HEK293 (cell line): ENCODE measurements around the gene DXO.

ENCODE experiments used
- CTCF ChIP-seq: fragments of 450-650 bp; formaldehyde crosslinking; IDR thresholded peaks from 2 replicates; pipeline ENCODE4 v1.5.1; 2016; ENCODE audit warnings: missing biosample characterization, missing genetic modification characterization
- PBX3 ChIP-seq: sonication (generic); formaldehyde crosslinking; IDR thresholded peaks from 2 replicates; pipeline ENCODE4 v1.8.1; 2022; ENCODE audit warnings: mild to moderate bottlenecking, moderate library complexity, missing genetic modification reagents
- ZNF596 ChIP-seq: fragments of 450-650 bp; IDR thresholded peaks from 2 replicates; pipeline ENCODE4 v1.5.0; 2018; ENCODE audit warnings: missing biosample characterization, mild to moderate bottlenecking, missing genetic modification characterization, moderate library complexity
- TF ChIP-seq, protein P1 (sequence below): fragments of 450-650 bp; formaldehyde crosslinking; IDR thresholded peaks from 2 replicates; pipeline ENCODE4 v1.5.1; 2016; ENCODE audit warnings: missing biosample characterization, missing genetic modification characterization, low read depth

GRCh38 chr6:31946370-31946885 lies 25.5 kb downstream of the DXO start:
- TF ChIP-seq CTCF (tag by site-specific recombination) = no peak
- TF ChIP-seq PBX3 (CRISPR knock-in tag) = no peak
- TF ChIP-seq ZNF596 (tag by site-specific recombination) = no peak
- TF ChIP-seq, protein P1, sequence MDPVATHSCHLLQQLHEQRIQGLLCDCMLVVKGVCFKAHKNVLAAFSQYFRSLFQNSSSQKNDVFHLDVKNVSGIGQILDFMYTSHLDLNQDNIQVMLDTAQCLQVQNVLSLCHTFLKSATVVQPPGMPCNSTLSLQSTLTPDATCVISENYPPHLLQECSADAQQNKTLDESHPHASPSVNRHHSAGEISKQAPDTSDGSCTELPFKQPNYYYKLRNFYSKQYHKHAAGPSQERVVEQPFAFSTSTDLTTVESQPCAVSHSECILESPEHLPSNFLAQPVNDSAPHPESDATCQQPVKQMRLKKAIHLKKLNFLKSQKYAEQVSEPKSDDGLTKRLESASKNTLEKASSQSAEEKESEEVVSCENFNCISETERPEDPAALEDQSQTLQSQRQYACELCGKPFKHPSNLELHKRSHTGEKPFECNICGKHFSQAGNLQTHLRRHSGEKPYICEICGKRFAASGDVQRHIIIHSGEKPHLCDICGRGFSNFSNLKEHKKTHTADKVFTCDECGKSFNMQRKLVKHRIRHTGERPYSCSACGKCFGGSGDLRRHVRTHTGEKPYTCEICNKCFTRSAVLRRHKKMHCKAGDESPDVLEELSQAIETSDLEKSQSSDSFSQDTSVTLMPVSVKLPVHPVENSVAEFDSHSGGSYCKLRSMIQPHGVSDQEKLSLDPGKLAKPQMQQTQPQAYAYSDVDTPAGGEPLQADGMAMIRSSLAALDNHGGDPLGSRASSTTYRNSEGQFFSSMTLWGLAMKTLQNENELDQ = no peak
